ENCODE data around the gene CCS. TPM values are rescaled to one million over a fixed set of nuclear protein-coding genes. Genes with fewer than 3 reads are reported as not detected.

Gene CCS
- total RNA-seq, 2 experiments from 2014 or later, result 31.7 to 36.7 TPM

- H3K4me3 ChIP-seq (ENCODE audit: low read depth, low read length, poor library complexity, severe bottlenecking), result no peak overlapping the region
- no peaks in the 10 kb centered on the region for H3K36me3 ChIP-seq (ENCODE audit: insufficient read depth, low read length)
- ChIA-PET CTCF (ENCODE audit: unreplicated experiment) (no interaction called here), POLR2A (no interaction called here)
- H3K9me2 ChIP-seq (ENCODE audit: insufficient read depth, low read length), result no peaks in the 10 kb centered on the region
- no peak for TF ChIP-seq CTCF (conservative IDR thresholded peaks at IDR 0.05; ENCODE audit: low read length)
- TF ChIP-seq EZH2phosphoT487 (IDR thresholded peaks at IDR 0.05; ENCODE audit: borderline replicate concordance, low read depth, low read length), result no peak
- H3K4me2 ChIP-seq (ENCODE audit: low read length), result no peak overlapping the region
- BruUV-seq (replicated peaks), result no TSS peak
- H3K9me3 ChIP-seq (ENCODE audit: low read length), result no peaks in the 10 kb centered on the region
- no peaks in the 10 kb centered on the region for H3K79me2 ChIP-seq (ENCODE audit: insufficient read depth, low read depth, low read length)
- no peaks in the 10 kb centered on the region for H4K20me1 ChIP-seq (ENCODE audit: insufficient read depth, low read length)
- no peak for DNase-seq (ENCODE audit: low spot score)
- H3K27ac ChIP-seq (ENCODE audit: low read depth, low read length, poor library complexity, severe bottlenecking), result no peak overlapping the region
- intact Hi-C loops (cut with micrococcal nuclease; ENCODE audit: unreplicated experiment), result no loop called here
- H3K4me1 ChIP-seq (ENCODE audit: insufficient read depth, low read length, poor library complexity, severe bottlenecking), result no peaks in the 10 kb centered on the region
- H2AFZ ChIP-seq (ENCODE audit: low read length), result no peak overlapping the region
Observed at GRCh38 chr11:66554602-66555001, 38.4 kb upstream of the CCS start.

GRCh38 chr11:66555416-66555815, 37.6 kb upstream of the CCS start:
- Histone ChIP-seq H3K4me3 (ENCODE audit: low read depth, low read length, poor library complexity, severe bottlenecking) (no peak overlapping the region), H3K27ac (ENCODE audit: low read depth, low read length, poor library complexity, severe bottlenecking) (no peak overlapping the region), H3K9me3 (ENCODE audit: low read length) (no peaks in the 10 kb centered on the region), H3K79me2 (ENCODE audit: insufficient read depth, low read depth, low read length) (no peaks in the 10 kb centered on the region), H3K4me1 (ENCODE audit: insufficient read depth, low read length, poor library complexity, severe bottlenecking) (no peaks in the 10 kb centered on the region), H3K4me2 (ENCODE audit: low read length) (no peak overlapping the region), H3K9me2 (ENCODE audit: insufficient read depth, low read length) (no peaks in the 10 kb centered on the region), H3K36me3 (ENCODE audit: insufficient read depth, low read length) (no peaks in the 10 kb centered on the region), H4K20me1 (ENCODE audit: insufficient read depth, low read length) (no peaks in the 10 kb centered on the region), H2AFZ (ENCODE audit: low read length) (no peak overlapping the region)
- intact Hi-C loops (cut with micrococcal nuclease; ENCODE audit: unreplicated experiment), result no loop called here
- no peak for TF ChIP-seq EZH2phosphoT487 (IDR thresholded peaks at IDR 0.05; ENCODE audit: borderline replicate concordance, low read depth, low read length)
- no peak for TF ChIP-seq CTCF (conservative IDR thresholded peaks at IDR 0.05; ENCODE audit: low read length)
- ChIA-PET POLR2A (no interaction called here), CTCF (ENCODE audit: unreplicated experiment) (no interaction called here)
- DNase-seq (ENCODE audit: low spot score), result no peak
- BruUV-seq (replicated peaks), result no TSS peak

- intact Hi-C loops (cut with micrococcal nuclease; ENCODE audit: unreplicated experiment), result no loop called here
- Histone ChIP-seq H3K27ac (ENCODE audit: low read depth, low read length, poor library complexity, severe bottlenecking) (no peak overlapping the region), H3K9me2 (ENCODE audit: insufficient read depth, low read length) (no peaks in the 10 kb centered on the region), H3K4me2 (ENCODE audit: low read length) (no peak overlapping the region), H3K36me3 (ENCODE audit: insufficient read depth, low read length) (no peaks in the 10 kb centered on the region), H3K9me3 (ENCODE audit: low read length) (no peaks in the 10 kb centered on the region), H2AFZ (ENCODE audit: low read length) (no peak overlapping the region), H3K79me2 (ENCODE audit: insufficient read depth, low read depth, low read length) (no peaks in the 10 kb centered on the region), H4K20me1 (ENCODE audit: insufficient read depth, low read length) (no peaks in the 10 kb centered on the region), H3K4me1 (ENCODE audit: insufficient read depth, low read length, poor library complexity, severe bottlenecking) (no peaks in the 10 kb centered on the region), H3K4me3 (ENCODE audit: low read depth, low read length, poor library complexity, severe bottlenecking) (no peak overlapping the region)
- BruUV-seq (replicated peaks), result no TSS peak
- TF ChIP-seq CTCF (conservative IDR thresholded peaks at IDR 0.05; ENCODE audit: low read length) (no peak), EZH2phosphoT487 (IDR thresholded peaks at IDR 0.05; ENCODE audit: borderline replicate concordance, low read depth, low read length) (no peak)
- DNase-seq (ENCODE audit: low spot score), result no peak
- ChIA-PET CTCF (ENCODE audit: unreplicated experiment) (no interaction called here), POLR2A (no interaction called here)
Observed at GRCh38 chr11:66556086-66556485, 36.9 kb upstream of the CCS start.
